Epidermal melanocyte (primary cell): ENCODE measurements around the gene DMRTB1.
A peak's percentile ranks its signal among the peaks of the same experiment; 100 is the strongest.

ENCODE experiments used
- DNase-seq: peaks from one replicate; pipeline ENCODE4 v3.0.0; 2011; ENCODE audit warnings: low spot score; ENCODE audit not compliant: insufficient read length

DMRTB1 gene

DNA sequence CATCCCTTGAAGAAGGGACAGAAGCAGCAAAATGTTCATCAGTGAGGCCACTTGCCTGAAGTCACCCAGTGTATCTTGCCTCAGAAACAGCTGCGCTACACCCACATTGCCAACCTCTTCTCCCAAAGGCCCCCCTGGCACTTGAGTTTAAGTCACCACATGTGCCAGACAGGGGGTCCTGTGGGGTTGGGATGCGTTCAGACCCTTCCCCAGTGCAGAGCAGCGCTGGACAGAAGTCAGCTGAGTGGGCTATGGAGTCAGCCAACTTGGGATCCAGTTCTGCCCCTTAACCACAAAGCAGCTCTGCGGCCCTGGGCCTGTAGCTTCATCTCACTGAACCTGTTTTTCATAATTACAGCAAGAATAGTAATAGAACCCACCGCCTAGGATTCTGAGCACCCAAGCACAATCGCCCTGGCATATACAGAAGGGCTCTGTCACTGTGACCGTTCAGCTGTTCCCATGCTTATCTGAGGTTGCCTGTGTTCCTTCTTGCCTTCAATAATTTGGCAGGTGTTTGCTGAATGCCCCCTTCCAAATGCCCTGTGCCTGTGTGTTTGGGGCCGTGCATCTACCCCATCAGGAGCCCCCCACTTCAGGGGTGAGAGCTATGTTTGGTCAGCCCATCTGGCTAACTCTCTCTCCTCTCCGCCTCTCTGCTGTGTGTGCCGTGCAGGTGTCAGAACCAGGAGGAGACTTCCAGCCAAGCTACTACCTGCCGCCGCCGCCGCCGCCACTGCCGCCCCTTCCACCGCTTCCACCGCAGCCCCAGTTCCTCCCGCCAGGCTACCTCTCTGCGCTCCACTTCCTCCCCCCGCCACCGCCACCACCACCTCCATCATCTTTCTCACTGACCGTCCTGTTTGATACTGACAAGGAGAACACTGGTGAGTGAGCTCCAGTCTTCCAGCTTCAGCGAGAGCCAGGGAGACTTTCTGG lies 5.0 kb downstream of the DMRTB1 start:
- no peak for DNase-seq

DNA sequence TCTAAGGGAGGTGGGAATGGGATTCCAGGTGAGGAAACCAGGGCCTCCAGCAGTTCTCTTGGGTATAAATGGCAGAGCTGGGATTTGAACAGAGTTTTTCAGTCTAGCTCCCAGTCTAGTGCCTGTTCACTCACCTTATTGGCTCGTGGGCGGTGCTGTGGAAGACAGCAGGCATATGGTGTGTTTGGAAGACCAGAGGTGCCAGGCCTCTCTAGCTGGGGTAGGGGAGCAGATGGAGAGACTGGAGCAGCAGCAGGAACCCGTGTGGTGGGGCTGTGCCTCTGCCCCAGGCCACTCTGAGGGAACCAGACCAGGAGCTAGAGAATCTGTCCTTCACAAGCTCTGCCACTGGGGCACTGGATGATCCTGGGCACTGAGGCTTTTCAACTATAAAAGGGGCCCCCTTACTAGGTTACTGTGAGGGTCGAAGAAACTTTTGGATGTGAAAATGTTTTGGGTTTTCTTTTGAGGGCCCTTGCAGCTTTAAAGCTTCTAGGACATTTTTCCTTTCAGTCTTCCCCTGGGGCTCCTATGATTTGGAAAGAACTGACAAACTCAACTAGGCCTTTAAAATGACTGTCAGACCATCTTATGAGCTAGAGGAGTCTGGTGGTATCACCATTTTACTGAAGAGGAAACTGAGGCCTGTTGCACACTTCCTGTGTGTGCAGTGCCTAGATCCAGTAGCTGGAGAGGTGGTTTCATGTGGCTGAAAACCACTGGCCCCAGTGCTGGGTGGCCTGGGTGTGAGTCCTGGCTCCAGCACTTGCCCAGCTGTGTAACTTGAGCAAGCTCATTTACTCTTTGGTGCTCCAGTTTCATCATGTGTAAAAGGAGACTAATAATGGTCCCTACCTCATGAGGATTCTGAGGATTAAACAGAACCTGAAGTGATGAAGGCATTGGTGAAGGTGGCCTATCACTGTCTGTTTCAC lies 6.1 kb downstream of the DMRTB1 start:
- DNase-seq: no peak

DNA sequence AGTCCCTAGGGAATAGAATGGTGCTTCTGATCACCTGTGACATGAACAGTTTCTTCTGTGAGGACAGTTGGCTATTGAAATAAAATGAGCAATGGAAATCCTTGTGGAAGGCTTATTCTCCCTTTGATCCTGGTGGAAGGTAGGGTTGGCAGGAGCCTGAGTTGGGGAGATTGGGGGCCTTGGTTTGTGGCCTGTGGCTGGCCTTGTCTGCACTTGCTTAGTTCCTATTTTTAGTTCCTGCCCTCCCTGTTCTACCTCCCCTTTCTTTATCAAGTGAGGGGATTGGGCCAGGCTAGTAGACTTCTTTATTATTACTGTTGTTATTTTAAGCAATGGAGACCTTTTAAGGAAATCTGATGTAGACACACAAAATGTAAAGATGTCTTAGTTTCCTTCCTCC lies 8.2 kb downstream of the DMRTB1 start:
- DNase-seq: no peak

DNA sequence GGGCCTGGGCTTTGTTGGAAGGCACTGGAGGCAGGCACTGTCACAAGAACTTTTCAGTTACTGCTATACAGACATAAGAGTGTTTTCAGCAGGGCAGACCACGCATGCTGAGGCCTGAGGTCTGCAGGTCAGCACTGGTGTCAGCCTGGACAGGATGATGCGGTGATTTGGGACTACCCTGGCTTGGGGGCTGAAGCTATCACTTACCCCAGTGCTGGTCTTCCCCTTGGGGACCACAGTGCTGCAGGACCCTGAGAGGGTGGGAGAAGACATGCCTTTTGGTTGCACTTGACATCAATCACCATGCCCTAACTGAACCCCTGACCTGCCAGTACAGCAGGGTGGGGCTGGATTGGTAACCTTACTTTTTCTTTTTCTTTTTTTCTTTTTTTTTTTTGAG lies 9.2 kb downstream of the DMRTB1 start:
- DNase-seq: no peak

DNA sequence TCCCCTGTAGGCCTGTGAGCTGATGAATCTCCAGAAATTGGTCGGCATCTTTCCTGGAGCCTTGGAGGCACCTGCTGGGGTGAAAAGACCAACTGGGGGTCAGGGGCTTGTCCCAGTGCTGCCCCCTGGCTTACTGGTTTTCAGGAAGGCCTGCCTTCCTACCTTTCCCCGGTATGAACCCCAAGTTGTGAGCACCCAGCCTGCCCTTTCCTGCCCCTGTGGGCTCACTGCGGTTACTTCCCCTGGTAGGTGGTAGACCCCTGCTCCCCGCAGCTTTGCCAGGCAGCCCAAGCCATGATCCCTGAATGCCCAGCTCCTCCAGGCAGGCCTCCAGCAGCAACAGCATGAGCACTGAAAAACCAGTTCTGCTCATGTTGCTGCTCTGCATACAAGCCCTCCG lies 10.2 kb downstream of the DMRTB1 start:
- no peak for DNase-seq

DNA sequence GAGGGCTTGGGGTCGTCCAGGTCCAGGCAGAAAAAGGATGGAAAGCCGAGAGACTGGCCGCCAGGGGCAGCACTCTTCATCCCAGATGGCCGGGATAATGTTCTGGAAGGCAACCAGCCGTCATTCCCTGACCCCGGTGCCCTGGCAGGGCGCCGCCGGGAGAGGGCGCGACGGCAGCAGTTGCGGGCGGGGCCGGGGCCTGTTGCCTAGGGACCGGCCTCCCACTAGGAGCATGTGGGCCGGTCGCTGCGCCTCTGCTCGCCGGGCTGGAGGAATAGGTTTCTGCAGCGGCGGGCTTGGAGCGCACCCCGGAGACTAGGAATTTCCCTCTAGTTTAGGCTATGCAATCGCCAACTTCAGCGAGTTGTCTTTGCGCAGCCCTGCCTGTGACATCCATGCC lies 11.0 kb downstream of the DMRTB1 start:
- peak; percentile 75 for DNase-seq

DNA sequence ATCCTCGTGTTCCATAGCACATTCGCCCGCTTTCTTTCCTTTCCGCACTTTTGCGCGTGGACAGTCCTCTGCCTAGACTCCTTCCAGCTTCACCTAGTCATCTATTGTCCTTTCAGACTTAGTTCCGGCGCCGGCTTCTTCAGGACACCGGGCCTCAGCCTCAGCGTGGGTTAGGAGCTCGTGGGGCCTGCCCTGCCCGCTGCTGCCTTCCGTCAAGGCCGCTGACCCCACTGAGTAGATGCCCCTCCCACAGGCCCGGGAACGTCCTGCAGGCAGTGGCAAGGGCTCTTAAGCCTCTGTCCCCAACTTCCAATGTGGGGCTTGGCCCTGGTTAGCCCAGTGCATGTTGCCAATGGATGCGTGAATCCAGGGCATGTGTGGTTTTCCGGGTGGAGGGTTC lies 11.4 kb downstream of the DMRTB1 start:
- DNase-seq: no peak

DNA sequence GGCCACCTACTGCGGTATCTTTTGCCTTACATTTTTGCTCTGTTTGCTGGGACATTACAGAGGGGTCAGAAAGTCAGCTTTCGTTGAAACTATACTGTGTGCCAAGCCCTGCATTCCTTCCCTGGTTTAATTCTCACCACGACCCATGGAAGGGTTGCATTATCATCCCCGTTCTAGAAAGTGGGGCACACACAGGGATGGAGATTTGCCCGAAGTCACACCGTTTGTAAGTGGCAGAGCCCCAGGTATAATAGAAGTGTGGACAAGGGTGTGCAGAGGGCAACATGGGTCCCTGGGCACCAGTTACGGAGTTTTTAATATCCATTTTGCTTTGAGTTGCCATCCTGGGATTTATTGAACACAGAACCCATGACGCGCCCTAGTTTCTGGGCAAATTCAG lies 11.8 kb downstream of the DMRTB1 start:
- DNase-seq: no peak

DNA sequence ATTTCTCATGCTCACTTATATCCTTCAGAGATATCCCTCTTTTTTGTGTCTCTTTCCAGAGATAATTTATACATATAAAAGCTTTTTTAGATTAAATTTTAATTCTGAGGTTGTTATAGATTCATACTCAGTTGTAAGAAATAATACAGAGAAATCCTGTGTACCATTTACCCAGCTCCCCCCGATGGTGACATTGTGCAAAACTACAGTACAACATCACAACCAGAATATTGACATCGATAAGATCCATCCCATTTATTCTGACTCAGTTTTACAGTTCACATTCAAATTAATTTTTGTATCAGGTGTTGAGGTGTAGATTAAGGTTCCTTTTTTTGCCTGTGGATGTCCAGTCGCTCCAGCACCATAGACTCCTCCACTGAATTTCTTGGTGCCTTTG lies 14.3 kb downstream of the DMRTB1 start:
- DNase-seq: no peak

DNA sequence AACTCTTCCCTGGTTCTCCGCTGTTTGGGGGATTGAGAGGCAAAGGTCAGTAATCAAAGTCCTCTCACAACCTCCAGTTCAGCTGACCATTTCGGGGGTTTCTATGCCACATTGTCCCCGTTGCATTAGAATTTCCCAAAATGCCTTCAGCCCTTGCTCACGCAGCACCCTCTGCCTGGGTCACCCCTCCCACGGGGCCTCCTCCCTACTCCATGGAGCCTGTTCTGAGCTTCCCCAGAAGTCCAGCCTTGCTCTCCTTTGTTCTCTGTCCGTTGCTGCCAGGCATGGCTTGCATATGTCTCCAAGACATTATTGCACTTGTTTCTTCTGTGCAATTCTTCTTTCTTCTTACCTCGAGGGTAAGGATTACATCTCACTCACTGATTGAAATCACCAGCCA lies 16.5 kb downstream of the DMRTB1 start:
- no peak for DNase-seq

DNA sequence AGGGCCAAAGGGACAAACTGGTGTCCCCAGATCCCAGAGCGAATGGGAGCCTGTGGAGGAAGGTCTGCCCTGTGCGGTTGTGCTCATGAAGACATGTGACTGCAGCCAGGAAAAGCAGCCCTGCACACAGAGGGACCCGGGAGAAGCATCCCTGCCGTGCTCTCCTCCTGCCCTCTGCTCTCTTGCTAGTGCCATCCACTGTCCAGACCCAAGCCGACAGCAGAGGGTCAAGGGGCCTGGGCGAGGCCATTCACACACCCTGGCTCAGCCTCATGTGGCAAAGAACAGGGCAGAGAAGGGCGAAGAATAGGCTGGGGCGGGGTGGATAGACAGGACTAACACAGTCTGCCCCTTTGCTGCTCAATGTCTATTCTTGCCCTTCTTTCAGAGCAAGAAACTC lies 17.4 kb downstream of the DMRTB1 start:
- no peak for DNase-seq

DNA sequence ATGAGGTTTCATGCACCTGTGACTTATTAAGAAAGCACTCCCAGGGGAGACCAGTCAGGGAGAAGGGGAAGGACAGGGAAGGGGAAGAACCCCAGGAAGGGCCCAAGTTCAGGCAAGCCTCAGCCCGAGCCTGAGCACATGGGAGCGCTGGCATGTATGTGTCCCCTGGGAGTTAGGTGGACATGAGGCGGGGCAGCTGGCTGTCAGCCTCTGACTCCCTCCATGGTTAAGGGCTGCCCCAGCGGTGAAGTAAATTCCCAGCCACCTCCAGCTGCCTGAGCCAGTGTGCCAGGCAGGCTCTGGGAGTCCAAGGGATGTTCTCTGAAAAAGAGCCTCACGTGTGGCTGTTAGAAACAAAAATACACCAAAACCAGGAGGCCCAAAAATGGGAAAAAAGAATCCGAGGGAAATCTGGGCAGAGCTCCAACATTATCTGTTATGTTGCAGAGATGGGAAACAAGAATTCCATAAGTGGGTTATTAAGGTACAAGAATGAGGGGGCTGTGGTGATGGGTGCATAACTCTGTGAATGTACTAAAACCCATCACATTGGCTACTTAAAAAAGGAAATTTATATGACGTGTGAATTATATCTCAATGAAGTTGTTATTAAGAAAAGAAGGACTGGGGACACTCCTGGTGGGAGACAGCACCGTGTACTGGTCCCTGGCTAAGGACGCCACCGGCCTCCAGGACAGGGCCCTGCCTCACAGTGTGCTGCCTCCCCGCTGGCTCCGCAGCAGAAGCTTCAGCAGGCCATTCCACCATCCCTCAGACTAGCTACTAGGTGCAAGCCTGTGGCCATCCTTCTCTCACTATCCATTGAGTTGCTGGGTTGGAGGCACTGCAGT lies 18.7 kb downstream of the DMRTB1 start:
- DNase-seq: no peak

DNA sequence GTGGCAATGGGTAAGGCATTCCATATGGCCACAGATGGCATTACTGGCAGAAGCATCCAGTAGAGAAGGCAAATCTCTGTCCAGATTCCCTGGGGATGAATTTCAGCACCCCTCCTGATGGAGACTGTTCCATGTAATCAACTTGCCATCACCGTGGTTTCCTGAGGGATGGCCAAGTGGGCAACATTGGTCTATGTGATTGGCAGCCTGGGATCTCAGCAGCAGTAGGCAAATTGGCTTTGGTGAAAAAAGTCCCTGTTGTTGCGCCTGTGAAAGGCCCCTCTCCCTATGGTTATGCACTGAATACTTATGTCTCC lies 19.3 kb downstream of the DMRTB1 start:
- DNase-seq: no peak

DNA sequence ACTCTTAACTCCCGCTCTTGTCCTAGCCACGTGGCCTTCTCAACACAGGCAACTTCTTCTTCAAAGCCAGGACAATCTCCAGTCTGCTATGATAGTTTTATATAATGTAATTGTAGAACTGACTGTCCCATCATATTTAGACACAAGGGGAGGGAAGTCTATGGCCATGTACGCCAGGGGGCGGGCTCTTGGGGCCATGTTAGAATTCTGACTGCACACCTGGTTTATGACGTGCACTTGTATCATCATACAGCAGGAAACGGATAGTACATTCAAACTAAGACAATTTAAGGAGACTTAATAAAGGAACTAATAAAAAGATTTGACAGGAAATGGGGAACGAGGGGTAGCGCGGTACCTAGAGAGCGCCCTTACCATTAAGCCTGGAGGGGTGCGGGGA lies 21.5 kb downstream of the DMRTB1 start:
- DNase-seq: no peak

DNA sequence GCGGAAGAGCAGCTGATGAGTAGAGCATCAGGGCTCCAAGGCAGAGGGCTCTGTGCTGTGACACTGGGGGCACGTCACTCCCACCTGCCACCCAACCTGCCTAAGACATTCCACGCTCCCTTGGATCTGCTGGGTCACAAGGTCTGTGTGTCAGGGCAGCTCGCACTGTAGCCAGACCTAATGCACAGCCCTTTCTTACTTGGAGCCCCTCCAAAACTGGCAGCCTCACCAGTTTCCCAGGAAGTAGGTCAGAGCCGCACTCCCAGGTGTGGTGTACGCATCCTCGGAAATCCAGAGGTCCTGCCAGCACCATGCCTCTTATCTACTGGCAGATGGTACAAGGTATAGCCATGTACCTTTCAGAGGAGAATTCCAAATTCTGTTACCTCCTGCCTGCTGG lies 22.3 kb downstream of the DMRTB1 start:
- DNase-seq: no peak

DNA sequence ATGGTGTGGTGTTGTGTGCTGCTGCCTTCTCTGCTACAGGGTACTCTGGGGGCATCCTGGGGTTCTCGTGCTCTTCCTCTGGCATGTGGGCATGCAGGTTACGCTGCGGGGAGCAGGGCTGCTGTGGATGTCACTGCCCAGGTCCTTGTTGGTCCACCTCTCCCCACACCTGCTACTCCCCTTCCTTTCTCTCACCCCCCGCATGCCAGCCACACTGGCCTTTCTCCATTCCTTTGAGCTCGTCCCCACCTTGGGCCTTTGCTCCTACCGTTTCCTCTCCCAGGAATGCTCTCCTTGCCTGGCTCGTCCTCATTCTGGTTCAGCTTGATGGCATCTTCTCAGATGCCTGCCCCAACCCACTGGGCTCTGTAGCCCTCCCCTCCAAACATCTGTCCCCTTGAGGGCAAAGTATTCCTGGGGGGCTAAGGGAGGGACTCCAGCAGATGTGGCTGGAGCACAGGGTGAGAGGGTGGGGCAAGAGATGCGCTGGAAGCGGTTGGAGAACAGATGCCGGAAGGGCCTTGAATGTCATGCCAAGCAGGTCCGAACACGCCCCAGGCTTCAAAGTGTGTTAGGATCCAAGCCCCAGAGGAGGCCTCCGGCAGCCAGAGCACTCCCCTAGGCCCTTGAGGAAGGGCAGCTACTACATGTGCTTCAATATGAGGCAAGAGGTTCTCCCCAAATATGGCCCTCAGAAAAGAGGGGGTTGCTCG lies 23.4 kb downstream of the DMRTB1 start:
- DNase-seq: no peak

DNA sequence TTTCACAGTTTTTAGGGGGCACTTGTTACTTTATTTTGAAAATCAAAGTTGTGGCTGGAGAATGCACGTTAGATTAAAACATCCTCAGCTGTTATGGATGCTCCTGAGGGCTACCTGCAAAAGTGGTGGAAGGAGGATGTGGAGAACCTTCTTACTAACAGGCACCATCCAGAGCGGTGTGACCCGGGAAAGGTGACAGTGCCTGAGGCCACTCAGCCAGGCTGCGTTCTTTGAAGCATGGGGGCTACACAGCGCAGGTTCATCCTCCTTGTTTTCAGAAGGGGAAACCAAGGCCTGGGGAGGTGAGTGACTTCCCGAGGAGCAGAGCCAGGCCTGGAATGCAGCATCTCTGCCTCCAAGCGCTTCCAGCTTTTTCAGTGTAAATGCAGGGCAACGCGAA lies 24.0 kb downstream of the DMRTB1 start:
- no peak for DNase-seq

DNA sequence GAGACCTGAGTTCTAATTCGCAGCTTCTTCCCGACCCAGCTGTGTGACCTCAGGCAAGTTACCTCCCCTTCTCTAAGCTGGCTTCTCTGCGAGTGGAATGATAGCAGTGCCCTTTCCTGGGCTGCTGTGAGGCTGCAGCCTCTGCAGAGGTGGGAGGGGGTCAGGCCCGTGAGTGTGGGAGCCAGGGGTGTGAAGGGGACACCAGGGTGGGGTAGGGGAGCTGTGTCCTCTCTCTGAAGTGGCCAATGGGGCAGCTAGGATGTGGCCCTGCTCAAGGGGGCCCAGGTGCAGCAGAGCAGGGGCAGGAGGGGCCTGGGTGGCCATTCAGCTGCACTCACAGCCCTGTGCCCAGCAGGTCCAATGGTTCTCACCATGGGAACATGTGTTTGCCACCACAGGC lies 24.5 kb downstream of the DMRTB1 start:
- DNase-seq: no peak

DNA sequence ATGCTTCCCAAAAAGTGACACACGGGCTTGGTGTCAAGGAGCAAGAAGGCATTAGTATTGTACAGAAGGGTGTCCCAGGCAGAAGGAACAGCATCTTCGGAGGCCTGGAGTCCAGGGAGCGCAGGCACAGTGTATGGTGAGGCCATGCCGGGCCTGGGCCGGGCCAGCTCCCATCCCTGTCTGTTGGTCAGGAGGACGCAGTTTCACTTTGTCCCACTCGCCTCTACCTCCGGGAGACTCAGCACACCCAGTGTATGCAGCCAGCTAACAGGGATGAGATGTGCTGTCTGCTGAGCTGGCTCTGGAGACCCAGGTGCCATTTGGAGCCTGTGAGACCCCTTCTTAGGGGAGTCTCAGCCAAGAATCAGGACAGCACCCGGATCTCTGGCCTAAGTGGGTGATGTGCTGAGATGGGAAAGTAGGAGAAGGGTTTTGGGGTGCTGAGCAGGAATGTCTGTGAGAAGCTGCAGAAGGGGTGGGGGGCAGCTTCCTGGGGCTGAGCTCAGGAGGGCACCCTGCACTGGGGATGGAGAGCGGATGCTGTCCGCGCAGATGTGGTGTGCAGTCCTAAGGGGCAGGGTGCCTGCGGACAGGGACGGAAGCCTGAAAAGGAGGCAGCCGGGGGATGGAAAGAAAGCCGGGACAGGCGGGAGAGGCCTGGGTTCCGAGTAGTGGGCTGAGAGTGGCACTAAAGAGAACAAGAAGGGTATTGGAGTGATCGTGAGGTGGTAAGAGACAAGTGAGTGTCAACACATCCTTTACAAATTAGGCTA lies 25.7 kb downstream of the DMRTB1 start:
- DNase-seq: no peak
